Caco-2 (cell line): ENCODE results near the gene BCKDK. TPM values are rescaled to one million over a fixed set of nuclear protein-coding genes. Genes with fewer than 3 reads are reported as not detected.
"Not testable (repeated sequence)": the region's sequence is repeated elsewhere in the genome, so short reads cannot be mapped to it uniquely, and the experiment has no call there.

Experiments used
- BruUV-seq: library from RNA; stranded (reverse); fragments of 400-500 nt; replicated peaks from 2 replicates; lab custom pipeline; 2021; lab: Mats Ljungman, UMichigan
- CTCF ChIA-PET: fragments of 300-600 bp; sonication (Branson Sonifier 250); formaldehyde crosslinking; loops from one replicate; lab custom pipeline; 2022; ENCODE audit warnings: antibody characterized with exemption; lab: Charles Lee
- POLR2A ChIA-PET: fragments of 300-600 bp; sonication (Branson Sonifier 250); formaldehyde crosslinking; loops from one replicate; lab custom pipeline; 2022; ENCODE audit warnings: antibody characterized with exemption; lab: Charles Lee
- DNase-seq, 2 experiments: peaks; one replicate each; pipeline versions ENCODE4 v3.0.0 to v3.0.0-alpha.2; 2020 to 2022
- H3K27me3 ChIP-seq: replicated peaks from 2 replicates; pipeline ENCODE4 v1.6.0; 2011; ENCODE audit warnings: low read length; ENCODE audit not compliant: control insufficient read depth, insufficient read depth
- H3K36me3 ChIP-seq: 2 replicates; pipeline ENCODE4 v1.5.1; 2011; ENCODE audit warnings: low read length; ENCODE audit not compliant: control insufficient read depth, insufficient read depth
- H3K4me1 ChIP-seq: fragments of 250-450 bp; sonication (Bioruptor Pico); 2 replicates; pipeline ENCODE4 v1.5.1; 2020; ENCODE audit warnings: mild to moderate bottlenecking
- H3K4me3 ChIP-seq: 2 replicates; pipeline ENCODE4 v1.5.1; 2011; ENCODE audit warnings: low read depth, mild to moderate bottlenecking, control low read depth, low read length
- H3K9me3 ChIP-seq: fragments of 250-450 bp; sonication (Bioruptor Pico); 2 replicates; pipeline ENCODE4 v1.5.1; 2020; ENCODE audit warnings: mild to moderate bottlenecking, moderate library complexity
- H3K27ac Mint-ChIP-seq: one replicate; pipeline ENCODE4 v1.8.0; 2022; ENCODE audit warnings: mixed read lengths; ENCODE audit not compliant: unreplicated experiment
- H3K27me3 Mint-ChIP-seq: one replicate; pipeline ENCODE4 v1.8.0; 2022; ENCODE audit warnings: mixed read lengths; ENCODE audit not compliant: insufficient read depth, unreplicated experiment
- H3K36me3 Mint-ChIP-seq: one replicate; pipeline ENCODE4 v1.8.0; 2022; ENCODE audit warnings: mild to moderate bottlenecking, mixed read lengths; ENCODE audit not compliant: insufficient read depth, unreplicated experiment
- H3K4me1 Mint-ChIP-seq: one replicate; pipeline ENCODE4 v1.8.0; 2022; ENCODE audit warnings: low read depth, mixed read lengths; ENCODE audit not compliant: unreplicated experiment
- H3K4me3 Mint-ChIP-seq: one replicate; pipeline ENCODE4 v1.8.0; 2022; ENCODE audit warnings: mild to moderate bottlenecking, moderate library complexity, mixed read lengths; ENCODE audit not compliant: unreplicated experiment
- H3K9me3 Mint-ChIP-seq: one replicate; pipeline ENCODE4 v1.8.0; 2022; ENCODE audit warnings: mixed read lengths; ENCODE audit not compliant: unreplicated experiment
- CTCF ChIP-seq, 2 experiments: fragments of 200-600 bp in 1 of 2; IDR thresholded peaks; 1 replicate in 1 of 2; 2 replicates in 1 of 2; pipeline versions ENCODE4 v1.5.1 to v1.8.0; 2011 to 2022; ENCODE audit warnings: antibody characterized with exemption in 1 of 2, control low read depth in 1 of 2, inconsistent platforms in 1 of 2, low read depth in 1 of 2, low read length in 1 of 2, mild to moderate bottlenecking in 1 of 2, moderate library complexity in 1 of 2; ENCODE audit not compliant: insufficient read depth in 1 of 2, severe bottlenecking in 1 of 2, unreplicated experiment in 1 of 2
- intact Hi-C: fragments of 100-400 bp; cut with micrococcal nuclease; formaldehyde crosslinking; loops from one replicate; pipeline ENCODE4 v1.10.0; 2022; ENCODE audit not compliant: unreplicated experiment
- total RNA-seq: library from RNA; stranded (reverse); gene quantifications from 2 replicates; pipeline ENCODE4 v1.2.3, GENCODE V29; 2022

The BCKDK gene
- total RNA-seq, 1 experiment from 2014 or later = 34.1 TPM

DNA sequence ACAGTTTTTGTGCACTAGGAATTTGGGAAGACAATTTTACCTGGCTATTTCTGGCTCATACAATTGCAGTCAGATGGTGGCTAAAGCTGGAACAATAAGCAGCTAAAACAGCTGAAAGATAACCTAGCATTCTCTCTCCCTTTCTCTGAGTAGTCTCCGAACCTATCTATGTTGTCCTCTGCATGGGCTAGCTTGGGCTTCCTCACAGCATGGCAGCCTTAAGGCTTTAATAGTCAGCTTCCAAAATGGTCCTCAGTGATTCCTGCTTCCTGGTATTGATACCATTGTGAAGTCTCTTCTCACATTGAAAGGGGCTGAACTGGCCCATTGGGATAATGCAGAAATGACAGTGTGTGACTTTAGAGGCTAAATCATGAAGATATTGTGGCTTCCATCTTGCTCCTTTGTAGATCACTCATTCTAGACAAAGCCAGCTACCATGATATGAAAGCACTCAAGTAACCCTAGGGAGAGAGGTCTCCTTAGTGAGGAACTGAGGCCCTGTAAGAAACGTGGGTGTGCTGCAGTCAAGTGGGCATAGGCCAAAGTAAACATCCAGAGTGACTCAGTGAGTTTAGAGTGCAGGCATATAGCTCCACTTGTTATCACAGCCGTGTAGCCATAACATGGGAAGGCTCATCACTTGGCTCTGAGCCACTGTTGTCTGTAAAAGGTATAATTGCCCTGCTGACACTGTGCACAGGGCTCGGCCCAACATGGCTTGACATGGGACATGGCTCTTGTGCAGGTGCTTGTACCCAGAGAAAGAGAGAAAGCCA is 8.1 kb upstream of the BCKDK start:
- DNase-seq = no peak
- ChIA-PET CTCF (no interaction called here), POLR2A (interaction anchor here (1.2 kb wide), 1 partner anchor 17 kb away, joined by 4 read pairs; the partner anchor contains the start of gene KAT8)
- Mint-ChIP-seq H3K4me3 (no peak overlapping the region), H3K9me3 (peaks cover 17% of the 10 kb centered on the region), H3K27ac (no peak overlapping the region), H3K27me3 (no peaks in the 10 kb centered on the region), H3K36me3 (no peaks in the 10 kb centered on the region), H3K4me1 (peaks cover 7% of the 10 kb centered on the region)
- no TSS peak for BruUV-seq
- H3K27me3 ChIP-seq = no peaks in the 10 kb centered on the region
- H3K4me3 ChIP-seq = no peak overlapping the region
- H3K36me3 ChIP-seq = no peaks in the 10 kb centered on the region
- no peaks in the 10 kb centered on the region for H3K9me3 ChIP-seq
- H3K4me1 ChIP-seq = no peaks in the 10 kb centered on the region
- intact Hi-C loops = no loop called here
- no peak for TF ChIP-seq CTCF (IDR thresholded peaks at IDR 0.05; ENCODE audit: insufficient read depth in 1 of 2, low read depth in 1 of 2, low read length in 1 of 2, severe bottlenecking in 1 of 2, unreplicated experiment in 1 of 2)

DNA sequence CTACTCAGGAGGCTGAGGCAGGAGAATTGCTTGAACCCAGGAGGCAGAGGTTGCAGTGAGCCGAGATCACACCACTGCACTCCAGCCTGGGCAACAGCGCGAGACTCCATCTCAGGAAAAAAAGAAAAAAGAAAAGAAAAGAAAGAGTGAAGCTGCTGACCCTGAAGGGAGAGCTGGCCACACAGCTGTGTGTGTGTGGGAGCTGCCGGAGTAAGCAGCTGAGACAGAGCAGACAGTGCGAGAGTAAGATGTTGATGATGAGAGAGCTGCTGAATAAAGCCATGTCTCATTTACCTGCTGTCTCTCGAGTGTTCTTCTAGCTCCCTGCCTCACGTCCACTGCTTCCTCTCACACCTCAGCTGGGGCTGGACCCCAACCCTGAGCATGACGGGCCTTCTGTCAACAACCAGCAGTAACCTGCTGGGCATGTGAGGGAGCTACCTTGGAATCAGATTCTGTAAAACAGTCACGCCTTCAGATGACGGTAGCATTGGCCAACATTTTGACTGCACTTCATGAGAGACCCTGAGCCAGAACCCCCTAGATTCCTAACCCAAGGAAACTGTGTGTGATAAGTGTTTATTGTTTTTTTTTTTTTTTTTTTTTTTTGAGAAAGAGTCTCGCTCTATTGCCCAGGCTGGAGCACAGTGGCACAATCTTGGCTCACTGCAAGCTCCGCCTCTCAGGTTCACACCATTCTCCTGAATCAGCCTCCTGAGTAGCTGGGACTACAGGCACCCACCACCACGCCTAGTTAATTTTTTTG is 7.1 kb upstream of the BCKDK start:
- H3K27me3 ChIP-seq, H3K36me3 ChIP-seq, CTCF ChIA-PET, H3K4me1 Mint-ChIP-seq, H3K4me1 ChIP-seq, H3K9me3 ChIP-seq, intact Hi-C loops, H3K4me3 ChIP-seq, BruUV-seq, H3K4me3 Mint-ChIP-seq, H3K27ac Mint-ChIP-seq, DNase-seq, H3K36me3 Mint-ChIP-seq, H3K27me3 Mint-ChIP-seq: not testable (repeated sequence)
- POLR2A ChIA-PET = interaction anchor here (1.2 kb wide), 1 partner anchor 16 kb away, joined by 4 read pairs; the partner anchor contains the start of gene KAT8
- peaks cover 12% of the 10 kb centered on the region for H3K9me3 Mint-ChIP-seq

DNA sequence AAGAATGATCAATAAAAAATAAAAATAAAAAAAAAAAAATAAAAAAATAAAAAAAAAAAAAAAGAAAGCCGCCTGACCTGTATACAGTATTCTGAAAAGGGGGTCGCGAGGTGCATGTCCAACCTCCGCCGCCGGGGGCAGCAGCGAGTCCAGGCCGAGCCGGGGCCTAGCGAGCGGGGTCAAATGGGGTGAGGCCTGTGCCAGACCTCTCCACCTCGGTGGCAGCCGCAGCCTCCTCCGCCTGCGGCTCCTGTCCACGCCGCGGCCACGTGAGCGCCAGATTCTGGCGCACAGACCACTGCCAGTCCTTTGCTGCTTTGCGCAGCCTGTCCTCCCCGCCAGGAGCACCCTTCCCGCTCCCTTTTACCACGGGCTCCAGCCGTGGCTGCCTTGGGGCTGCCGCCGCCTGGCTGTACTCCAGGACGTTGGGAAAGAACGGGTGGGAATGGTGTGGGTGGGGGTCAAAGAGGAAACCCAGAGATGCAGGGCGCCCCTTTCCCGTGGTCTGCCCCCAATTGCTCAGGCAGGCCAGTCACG is 2.4 kb upstream of the BCKDK start:
- H3K9me3 Mint-ChIP-seq = peaks cover 9% of the 10 kb centered on the region
- H3K27ac Mint-ChIP-seq = no peak overlapping the region
- ChIA-PET POLR2A (no interaction called here), CTCF (no interaction called here)
- peak; percentile 67 to 77 for DNase-seq
- no peaks in the 10 kb centered on the region for H3K27me3 Mint-ChIP-seq
- peaks cover 13% of the 10 kb centered on the region for H3K36me3 Mint-ChIP-seq
- H3K4me1 ChIP-seq = no peaks in the 10 kb centered on the region
- H3K9me3 ChIP-seq = no peaks in the 10 kb centered on the region
- no peak overlapping the region for H3K4me3 ChIP-seq
- BruUV-seq = no TSS peak
- H3K27me3 ChIP-seq = no peaks in the 10 kb centered on the region
- H3K4me3 Mint-ChIP-seq = no peak overlapping the region
- intact Hi-C loops = loop anchor here (5.0 kb wide), 1 partner anchor 37 kb away; no protein-coding TSS in a partner anchor
- peak; percentile 63 to 76 for TF ChIP-seq CTCF (IDR thresholded peaks at IDR 0.05; ENCODE audit: insufficient read depth in 1 of 2, low read depth in 1 of 2, low read length in 1 of 2, severe bottlenecking in 1 of 2, unreplicated experiment in 1 of 2)
- H3K4me1 Mint-ChIP-seq = peaks cover 6% of the 10 kb centered on the region
- H3K36me3 ChIP-seq = no peaks in the 10 kb centered on the region
